GM12891 (cell line): ENCODE measurements around the gene FNDC7.
"Not testable (repeated sequence)": the region's sequence is repeated elsewhere in the genome, so short reads cannot be mapped to it uniquely, and the experiment has no call there.

Experiments
- DNase-seq: peaks from one replicate; pipeline ENCODE4 v3.0.0; 2011; ENCODE audit warnings: low spot score; ENCODE audit not compliant: insufficient read length
- FAIRE-seq: peaks from 2 replicates; lab custom pipeline; 2011; peaks lifted over from hg19 to GRCh38; lab: Jason Lieb, UNC
- PAX5 ChIP-seq: IDR thresholded peaks from 2 replicates; pipeline ENCODE4 v1.6.1; 2011; ENCODE audit warnings: low read length, moderate library complexity, mild to moderate bottlenecking; ENCODE audit not compliant: insufficient read depth, severe bottlenecking
- POLR2A ChIP-seq: IDR thresholded peaks from 2 replicates; pipeline ENCODE4 v1.6.1; 2011; ENCODE audit warnings: low read depth, low read length, control low read depth
- POLR2AphosphoS5 ChIP-seq: IDR thresholded peaks from 2 replicates; pipeline ENCODE4 v1.6.1; 2011; ENCODE audit warnings: low read depth, low read length, control low read depth
- POU2F2 ChIP-seq: IDR thresholded peaks from 2 replicates; pipeline ENCODE4 v1.6.1; 2011; ENCODE audit warnings: low read depth, mild to moderate bottlenecking, control low read depth, low read length, moderate library complexity
- SPI1 ChIP-seq: IDR thresholded peaks from 2 replicates; pipeline ENCODE4 v1.6.1; 2011; ENCODE audit warnings: low read depth, low read length, control low read depth
- TAF1 ChIP-seq: IDR thresholded peaks from 2 replicates; pipeline ENCODE4 v1.6.1; 2011; ENCODE audit warnings: low read depth, low read length, control low read depth

The FNDC7 gene

GRCh38 chr1:108699375-108700332 is 13.1 kb upstream of the FNDC7 start:
- no peak for FAIRE-seq
- TF ChIP-seq POU2F2 (no peak), PAX5 (no peak), TAF1 (no peak), POLR2A (peak; percentile 53; the same call in 1 of the 2 replicates), SPI1 (peak; percentile 50), POLR2AphosphoS5 (0 out of 2 replicates have a peak, but pooled peaks have one; percentile 16)
- DNase-seq: no peak

GRCh38 chr1:108701176-108701849 is 11.4 kb upstream of the FNDC7 start:
- FAIRE-seq (no peak), DNase-seq (no peak)

GRCh38 chr1:108702109-108702508 is 10.6 kb upstream of the FNDC7 start:
- DNase-seq, FAIRE-seq: not testable (repeated sequence)
- TF ChIP-seq POLR2AphosphoS5 (peak; percentile 62), POLR2A (peak; percentile 52; the same call in 1 of the 2 replicates)

More at GRCh38 chr1:108701176-108701849, 11.4 kb upstream of the FNDC7 start:
- TF ChIP-seq POLR2AphosphoS5 (peak; percentile 51; the same call in 1 of the 2 replicates), POLR2A (no peak; the same call in 1 of the 2 replicates)

GRCh38 chr1:108703939-108704338 is 8.8 kb upstream of the FNDC7 start:
- TF ChIP-seq TAF1 (no peak), POLR2A (peak; percentile 17; the same call in 1 of the 2 replicates)
- FAIRE-seq (no peak), DNase-seq (no peak)

- FAIRE-seq (no peak), DNase-seq (no peak)
- no peak for TF ChIP-seq TAF1
- TF ChIP-seq POU2F2: no peak
- no peak for TF ChIP-seq SPI1
- TF ChIP-seq POLR2A: no peak; the same call in 1 of the 2 replicates
- no peak for TF ChIP-seq PAX5
- TF ChIP-seq POLR2AphosphoS5: no peak
Observed at GRCh38 chr1:108704496-108704895, 8.2 kb upstream of the FNDC7 start.

- no peak for TF ChIP-seq PAX5
- no peak for TF ChIP-seq TAF1
- TF ChIP-seq POU2F2: no peak
- TF ChIP-seq POLR2AphosphoS5: no peak
- TF ChIP-seq POLR2A: no peak
- TF ChIP-seq SPI1: no peak
- no peak for FAIRE-seq
- DNase-seq: no peak
Observed at GRCh38 chr1:108706643-108707042, 6.1 kb upstream of the FNDC7 start.

GRCh38 chr1:108708691-108709660 is 3.7 kb upstream of the FNDC7 start:
- TF ChIP-seq POLR2A: no peak
- TF ChIP-seq POLR2AphosphoS5: no peak
- TF ChIP-seq PAX5: no peak

GRCh38 chr1:108715932-108716331 is 3.2 kb downstream of the FNDC7 start:
- FAIRE-seq (no peak), DNase-seq (no peak)
- TF ChIP-seq POLR2A: no peak
- no peak for TF ChIP-seq POLR2AphosphoS5
- no peak for TF ChIP-seq TAF1
- no peak for TF ChIP-seq SPI1
- TF ChIP-seq PAX5: no peak
- TF ChIP-seq POU2F2: no peak

More at GRCh38 chr1:108708691-108709660, 3.7 kb upstream of the FNDC7 start:
- no peak for DNase-seq
- FAIRE-seq: peak; percentile 35

- no peak for FAIRE-seq
- TF ChIP-seq PAX5: no peak
- no peak for TF ChIP-seq POU2F2
- no peak for TF ChIP-seq POLR2AphosphoS5
- TF ChIP-seq POLR2A: no peak
- TF ChIP-seq SPI1: no peak
- no peak for TF ChIP-seq TAF1
- DNase-seq: no peak
Observed at GRCh38 chr1:108716437-108717230, 3.9 kb downstream of the FNDC7 start.
